GM19438 (cell line): ENCODE measurements around the gene SEC31B.

Experiments used
- ATAC-seq: cut with Tn5 transposase; IDR thresholded peaks from one replicate; pipeline ENCODE4 v1.9.1; 2021; ENCODE audit warnings: low read depth; ENCODE audit not compliant: unreplicated experiment

The SEC31B gene, protein sequence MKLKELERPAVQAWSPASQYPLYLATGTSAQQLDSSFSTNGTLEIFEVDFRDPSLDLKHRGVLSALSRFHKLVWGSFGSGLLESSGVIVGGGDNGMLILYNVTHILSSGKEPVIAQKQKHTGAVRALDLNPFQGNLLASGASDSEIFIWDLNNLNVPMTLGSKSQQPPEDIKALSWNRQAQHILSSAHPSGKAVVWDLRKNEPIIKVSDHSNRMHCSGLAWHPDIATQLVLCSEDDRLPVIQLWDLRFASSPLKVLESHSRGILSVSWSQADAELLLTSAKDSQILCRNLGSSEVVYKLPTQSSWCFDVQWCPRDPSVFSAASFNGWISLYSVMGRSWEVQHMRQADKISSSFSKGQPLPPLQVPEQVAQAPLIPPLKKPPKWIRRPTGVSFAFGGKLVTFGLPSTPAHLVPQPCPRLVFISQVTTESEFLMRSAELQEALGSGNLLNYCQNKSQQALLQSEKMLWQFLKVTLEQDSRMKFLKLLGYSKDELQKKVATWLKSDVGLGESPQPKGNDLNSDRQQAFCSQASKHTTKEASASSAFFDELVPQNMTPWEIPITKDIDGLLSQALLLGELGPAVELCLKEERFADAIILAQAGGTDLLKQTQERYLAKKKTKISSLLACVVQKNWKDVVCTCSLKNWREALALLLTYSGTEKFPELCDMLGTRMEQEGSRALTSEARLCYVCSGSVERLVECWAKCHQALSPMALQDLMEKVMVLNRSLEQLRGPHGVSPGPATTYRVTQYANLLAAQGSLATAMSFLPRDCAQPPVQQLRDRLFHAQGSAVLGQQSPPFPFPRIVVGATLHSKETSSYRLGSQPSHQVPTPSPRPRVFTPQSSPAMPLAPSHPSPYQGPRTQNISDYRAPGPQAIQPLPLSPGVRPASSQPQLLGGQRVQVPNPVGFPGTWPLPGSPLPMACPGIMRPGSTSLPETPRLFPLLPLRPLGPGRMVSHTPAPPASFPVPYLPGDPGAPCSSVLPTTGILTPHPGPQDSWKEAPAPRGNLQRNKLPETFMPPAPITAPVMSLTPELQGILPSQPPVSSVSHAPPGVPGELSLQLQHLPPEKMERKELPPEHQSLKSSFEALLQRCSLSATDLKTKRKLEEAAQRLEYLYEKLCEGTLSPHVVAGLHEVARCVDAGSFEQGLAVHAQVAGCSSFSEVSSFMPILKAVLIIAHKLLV

DNA sequence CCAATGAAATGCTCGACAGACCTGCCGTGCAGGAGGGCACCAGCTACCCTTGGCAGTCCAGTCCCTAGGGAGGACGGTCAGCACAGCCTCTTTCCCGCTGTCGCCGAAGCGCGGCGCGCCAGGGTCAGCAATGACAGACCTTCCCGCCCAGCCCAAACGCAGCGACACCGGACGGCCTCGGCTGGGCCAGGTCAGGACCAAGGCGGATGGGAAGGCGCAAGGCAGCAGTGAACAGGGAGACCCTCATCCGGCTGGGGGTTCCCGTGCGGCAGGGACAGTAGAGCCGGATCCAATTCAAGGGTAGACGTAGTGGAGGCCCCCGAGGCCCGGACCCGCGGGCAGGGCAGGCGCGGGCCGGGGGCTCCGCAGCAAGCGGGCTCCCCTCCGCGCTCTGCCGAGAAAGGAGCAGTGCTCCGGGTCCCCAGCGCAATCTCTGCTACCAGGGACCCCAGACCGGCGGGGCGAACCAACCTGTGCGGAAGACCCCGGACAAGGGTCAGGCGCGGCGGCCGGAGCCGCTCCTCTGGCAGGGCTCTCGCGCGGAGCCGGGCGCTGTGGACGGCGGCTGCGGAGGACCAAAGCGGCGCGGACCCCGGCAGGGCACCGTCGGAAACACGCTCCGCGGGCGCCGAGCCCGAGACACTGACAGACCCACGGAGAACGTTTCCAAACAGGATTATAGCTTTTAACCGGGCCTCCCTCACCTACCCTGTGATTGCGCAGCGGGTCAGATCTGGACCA lies at the start of gene SEC31B:
TSS of gene SEC31B (minus strand) at position 551 of the 741 bp plus-strand sequence. CDS start 2,909 bp downstream, outside the sequence.
- ATAC-seq, result no peak

DNA sequence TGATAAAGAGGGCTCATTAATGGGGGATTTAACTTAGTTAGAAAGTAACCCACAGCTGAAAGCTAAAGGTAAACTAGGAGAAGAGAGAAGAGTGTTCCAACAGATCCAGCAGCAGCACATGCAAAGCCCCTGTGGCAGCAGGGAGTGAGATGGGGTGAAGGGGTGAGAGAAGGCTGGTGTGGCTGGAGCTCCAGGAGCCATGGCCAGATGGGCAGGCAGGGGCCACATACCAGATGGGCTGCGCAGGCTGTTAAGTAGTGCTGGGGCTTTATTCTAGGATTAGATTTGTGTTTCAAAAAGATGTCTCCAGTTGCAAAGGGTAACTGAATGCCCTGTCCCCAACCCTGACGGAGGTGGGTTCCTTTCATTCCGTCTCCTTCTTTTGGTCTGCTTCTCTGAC lies 49.3 kb upstream of the SEC31B start:
- no peak for ATAC-seq

DNA sequence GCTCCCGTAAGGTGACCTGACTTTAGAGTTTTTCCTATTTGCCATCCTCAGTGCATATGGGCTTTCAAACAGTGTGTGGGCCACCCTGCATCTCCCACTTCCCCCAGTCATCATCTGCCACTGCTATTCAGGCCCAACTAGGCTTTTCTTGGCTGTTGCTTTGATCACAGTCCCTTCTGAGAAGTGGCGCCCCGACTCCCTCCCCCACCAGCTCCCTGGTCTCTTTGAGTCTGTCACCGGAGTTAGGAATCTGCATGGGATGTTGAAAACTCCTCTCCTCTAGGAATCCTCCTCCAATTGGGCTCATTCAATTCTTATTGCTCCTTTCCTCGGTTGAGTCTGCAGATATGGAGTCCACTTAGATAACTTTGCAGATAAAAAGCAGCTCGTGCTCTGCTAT lies 48.2 kb upstream of the SEC31B start:
- ATAC-seq, result no peak

DNA sequence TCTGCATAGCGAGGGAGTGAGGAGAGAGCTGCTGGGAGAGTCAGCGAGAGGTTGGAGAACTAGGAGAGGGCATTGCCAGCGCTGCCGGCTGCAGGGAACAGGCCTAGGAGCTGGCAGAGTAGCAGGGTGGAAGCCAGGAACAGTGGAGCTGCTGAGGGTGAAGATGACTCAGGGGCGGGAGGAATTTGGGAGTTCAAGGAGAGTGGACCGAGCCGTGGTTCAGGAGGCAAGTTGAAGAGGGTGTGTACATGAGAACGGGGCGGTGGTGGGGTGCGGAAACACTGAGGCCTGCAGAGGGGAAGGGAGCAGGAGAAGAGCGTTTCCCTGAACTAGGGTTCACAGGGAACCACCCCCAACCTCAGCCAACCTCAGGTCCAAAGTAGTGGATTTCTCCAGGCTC lies 47.6 kb upstream of the SEC31B start:
- ATAC-seq, result no peak

- no peak for ATAC-seq
Measured at GRCh38 chr10:100566561-100566960, 46.9 kb upstream of the SEC31B start.

- no peak for ATAC-seq
Measured at GRCh38 chr10:100565206-100565985, 45.7 kb upstream of the SEC31B start.

GRCh38 chr10:100562008-100562672 lies 42.5 kb upstream of the SEC31B start:
- peak; percentile 92 for ATAC-seq

- no peak for ATAC-seq
Measured at GRCh38 chr10:100561005-100561404, 41.3 kb upstream of the SEC31B start.

DNA sequence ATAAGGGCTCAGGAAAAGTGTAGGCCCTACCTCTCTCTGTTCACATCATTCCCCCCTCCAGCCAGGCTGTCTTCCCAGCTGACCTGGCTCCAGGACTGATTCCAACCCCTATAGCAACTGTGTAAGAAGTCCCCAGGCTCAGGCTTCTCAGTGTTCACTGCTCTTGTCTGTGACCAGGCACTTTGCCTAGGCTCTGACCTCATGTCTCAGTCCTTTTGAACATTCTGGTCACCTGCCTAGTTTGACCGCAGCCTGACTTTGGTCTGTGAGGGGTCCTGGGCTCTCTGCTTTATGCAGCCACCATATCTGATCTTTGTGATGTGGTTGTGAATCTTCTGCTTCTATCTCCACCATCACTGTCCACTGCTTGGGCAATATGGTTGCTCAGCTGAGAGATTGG lies 40.6 kb upstream of the SEC31B start:
- ATAC-seq, result no peak

DNA sequence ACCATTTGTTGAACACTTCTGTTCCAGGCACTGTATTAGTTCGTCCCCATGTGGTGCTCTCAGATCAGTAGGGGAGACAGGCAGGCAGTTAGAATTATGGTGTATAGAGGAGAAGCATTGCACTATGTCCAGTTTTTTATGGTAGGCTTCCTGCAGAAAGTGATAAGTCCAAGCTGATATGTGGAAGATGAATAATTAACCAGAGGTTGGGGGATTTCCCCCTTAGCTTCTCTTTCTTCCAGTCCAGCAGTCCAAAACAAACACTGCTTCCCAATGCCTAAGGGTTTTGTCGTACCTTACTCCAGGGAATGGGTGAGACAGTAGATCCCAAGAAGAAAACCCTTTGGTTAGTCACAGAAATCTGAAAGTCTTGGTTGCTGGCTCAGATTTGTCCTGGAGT lies 35.2 kb upstream of the SEC31B start:
- ATAC-seq, result no peak

GRCh38 chr10:100553929-100554328 lies 34.3 kb upstream of the SEC31B start:
- no peak for ATAC-seq

GRCh38 chr10:100551738-100552137 lies 32.1 kb upstream of the SEC31B start:
- ATAC-seq, result no peak

- no peak for ATAC-seq
Measured at GRCh38 chr10:100551196-100551595, 31.5 kb upstream of the SEC31B start.

GRCh38 chr10:100544950-100545349 lies 25.3 kb upstream of the SEC31B start:
- ATAC-seq, result no peak

GRCh38 chr10:100537475-100537874 lies 17.8 kb upstream of the SEC31B start:
- no peak for ATAC-seq

- peak; percentile 87 for ATAC-seq
Measured at GRCh38 chr10:100535715-100536353, 16.2 kb upstream of the SEC31B start, which contains the start of gene HIF1AN. Gene HIF1AN, plus strand, starts transcription at chr10:100535943. Its CDS starts 16 bp downstream, at chr10:100535959.

- no peak for ATAC-seq
Measured at GRCh38 chr10:100535338-100535714, 15.7 kb upstream of the SEC31B start.

DNA sequence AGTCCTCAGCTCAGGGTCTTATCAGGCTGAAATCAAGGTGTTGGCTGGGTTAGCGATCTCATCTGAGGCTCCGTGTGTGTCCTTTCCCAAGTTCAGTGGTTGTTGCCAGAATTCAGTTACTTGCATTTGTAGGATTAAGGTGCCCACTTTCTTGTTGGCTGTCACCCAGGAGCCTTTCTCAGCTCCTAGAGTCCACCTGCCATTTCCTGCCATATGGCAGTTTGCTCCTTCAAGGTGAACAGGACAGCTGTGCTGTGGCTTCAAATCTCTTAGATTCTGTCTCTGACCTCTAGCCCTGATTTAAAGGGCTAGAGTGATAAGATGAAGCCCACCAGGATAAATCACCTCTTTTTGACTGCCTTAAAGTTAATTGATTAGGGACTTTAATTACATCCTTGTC lies 15.1 kb upstream of the SEC31B start:
- ATAC-seq, result no peak
